GM23338 (cell line): ENCODE results near the gene CD79A. TPM values are rescaled to one million over a fixed set of nuclear protein-coding genes. Genes with fewer than 3 reads are reported as not detected.

Experiments
- ATAC-seq: fragments of 200-7000 bp; cut with Tn5 transposase; 3 replicates; pipeline ENCODE4 v1.9.1; 2020
- DNase-seq: peaks from one replicate; pipeline ENCODE4 v3.0.0-alpha.2; 2015; ENCODE audit warnings: low spot score
- H2AFZ ChIP-seq: fragments of 200-600 bp; sonication (generic); 2 replicates; pipeline ENCODE4 v1.8.0; 2016; ENCODE audit warnings: antibody characterized with exemption, mild to moderate bottlenecking, moderate library complexity
- H3F3A ChIP-seq: fragments of 200-600 bp; sonication (generic); replicated peaks from 2 replicates; pipeline ENCODE4 v1.8.0; 2017; ENCODE audit warnings: antibody characterized with exemption, mixed run types, low read depth
- H3K27ac ChIP-seq: fragments of 200-600 bp; sonication (generic); 2 replicates; pipeline ENCODE4 v1.6.1; 2016; ENCODE audit warnings: low read depth
- H3K27me3 ChIP-seq: fragments of 200-600 bp; sonication (generic); 2 replicates; pipeline ENCODE4 v1.8.0; 2016; ENCODE audit warnings: mild to moderate bottlenecking, mixed run types, moderate library complexity; ENCODE audit not compliant: insufficient read depth
- H3K36me3 ChIP-seq: fragments of 200-600 bp; sonication (generic); 2 replicates; pipeline ENCODE4 v1.8.0; 2016; ENCODE audit warnings: mild to moderate bottlenecking; ENCODE audit not compliant: insufficient read depth
- H3K4me1 ChIP-seq: fragments of 200-600 bp; sonication (generic); 2 replicates; pipeline ENCODE4 v1.8.0; 2016; ENCODE audit warnings: mild to moderate bottlenecking, moderate library complexity; ENCODE audit not compliant: insufficient read depth
- H3K4me2 ChIP-seq: fragments of 200-600 bp; sonication (generic); 2 replicates; pipeline ENCODE4 v1.7.1; 2017; ENCODE audit warnings: mixed run types
- H3K4me3 ChIP-seq: fragments of 200-600 bp; sonication (generic); 2 replicates; pipeline ENCODE4 v1.6.1; 2016; ENCODE audit warnings: mixed run types
- H3K79me2 ChIP-seq: fragments of 200-600 bp; sonication (generic); replicated peaks from 2 replicates; pipeline ENCODE4 v1.8.0; 2017; ENCODE audit warnings: mild to moderate bottlenecking; ENCODE audit not compliant: insufficient read depth
- H3K9me2 ChIP-seq: fragments of 200-600 bp; sonication (generic); 2 replicates; pipeline ENCODE4 v1.8.0; 2017; ENCODE audit not compliant: insufficient read depth
- H4K20me1 ChIP-seq: fragments of 200-600 bp; sonication (generic); replicated peaks from 2 replicates; pipeline ENCODE4 v1.8.0; 2017; ENCODE audit warnings: mild to moderate bottlenecking; ENCODE audit not compliant: insufficient read depth
- H3K27ac Mint-ChIP-seq: 2 replicates; pipeline ENCODE4 v1.8.0; 2020; ENCODE audit warnings: inconsistent platforms, mild to moderate bottlenecking, moderate library complexity, mixed read lengths
- H3K27me3 Mint-ChIP-seq: 3 replicates; pipeline ENCODE4 v1.8.0; 2022; ENCODE audit warnings: low read depth, mild to moderate bottlenecking, moderate library complexity, mixed read lengths, inconsistent platforms; ENCODE audit not compliant: insufficient read depth, poor library complexity
- H3K36me3 Mint-ChIP-seq: 3 replicates; pipeline ENCODE4 v1.8.0; 2021; ENCODE audit warnings: low read depth, mild to moderate bottlenecking, inconsistent platforms, moderate library complexity, mixed read lengths
- H3K4me1 Mint-ChIP-seq: 3 replicates; pipeline ENCODE4 v1.8.0; 2020; ENCODE audit warnings: mild to moderate bottlenecking, inconsistent platforms, mixed read lengths
- H3K4me3 Mint-ChIP-seq: 3 replicates; pipeline ENCODE4 v1.8.0; 2021; ENCODE audit warnings: moderate library complexity, mild to moderate bottlenecking, inconsistent platforms, mixed read lengths
- H3K9me3 Mint-ChIP-seq: 3 replicates; pipeline ENCODE4 v1.8.0; 2020; ENCODE audit warnings: moderate library complexity, mild to moderate bottlenecking, inconsistent platforms, mixed read lengths
- CREB1 ChIP-seq: fragments of 250-450 bp; sonication (Bioruptor Pico); IDR thresholded peaks from 2 replicates; pipeline ENCODE4 v1.5.0; 2020; ENCODE audit warnings: low read depth, mild to moderate bottlenecking, moderate library complexity
- CTCF ChIP-seq, 2 experiments: fragments of 200-600 bp in 1 of 2; sonication (generic) in 1 of 2; conservative IDR thresholded peaks; 2 replicates each; pipeline versions ENCODE4 v1.5.1 to v1.6.1; 2016 to 2017; ENCODE audit warnings: antibody characterized with exemption in 2 of 2, low read depth in 2 of 2, mild to moderate bottlenecking in 2 of 2, moderate library complexity in 1 of 2
- ETS1 ChIP-seq: IDR thresholded peaks from 2 replicates; pipeline ENCODE4 v1.6.1; 2016; ENCODE audit warnings: antibody characterized with exemption
- NANOG ChIP-seq: IDR thresholded peaks from 2 replicates; pipeline ENCODE4 v1.6.1; 2016; ENCODE audit warnings: antibody characterized with exemption, borderline replicate concordance
- REST ChIP-seq: IDR thresholded peaks from one replicate; pipeline ENCODE4 v1.6.1; 2018; ENCODE audit warnings: antibody characterized with exemption; ENCODE audit not compliant: unreplicated experiment
- STAT1 ChIP-seq: IDR thresholded peaks from one replicate; pipeline ENCODE4 v1.6.1; 2016; ENCODE audit warnings: antibody characterized with exemption; ENCODE audit not compliant: unreplicated experiment
- polyA plus RNA-seq: library from polyadenylated mRNA; unstranded; fragments of >200 nt; fragmentation: Nextera tagmentation; extraction: Ambion mirVana; gene quantifications from 2 replicates; pipeline ENCODE4 v1.2.1, GENCODE V29; 2016
- total RNA-seq: library from RNA; depleted of rRNA; stranded (reverse); fragments of >200 nt; shearing (Covaris generic); gene quantifications from 2 replicates; pipeline ENCODE4 v1.2.3, GENCODE V29; 2014

Gene CD79A
- total and polyA plus RNA-seq, 2 experiments from 2014 or later, result 0.27 TPM; not detected in 1

GRCh38 chr19:41894350-41894749, 17.3 kb downstream of the CD79A start (continued):
- TF ChIP-seq CTCF (conservative IDR thresholded peaks at IDR 0.05; ENCODE audit: low read depth in 2 of 2) (no peak), NANOG (no peak), CREB1 (no peak), REST (no peak), STAT1 (no peak), ETS1 (no peak)

- H4K20me1 ChIP-seq, result no peaks in the 10 kb centered on the region; the same call in 1 of the 2 replicates
- H3K9me3 Mint-ChIP-seq, result peaks cover 3% of the 10 kb centered on the region; the same call in 1 of the 3 replicates
- ATAC-seq (peak; percentile 77), DNase-seq (peak; percentile 64)
- H3K4me3 ChIP-seq, result no peak overlapping the region
- no peaks in the 10 kb centered on the region for H3K27me3 ChIP-seq
- H3K27ac ChIP-seq, result no peak overlapping the region
- no peak overlapping the region for H2AFZ ChIP-seq
- peak overlapping the region; percentile 29; the same call in 1 of the 2 replicates for H3K27ac Mint-ChIP-seq
- H3K4me1 Mint-ChIP-seq, result peaks cover 26% of the 10 kb centered on the region
- H3K9me2 ChIP-seq, result no peaks in the 10 kb centered on the region
- no peak overlapping the region; the same call in 2 of the 3 replicates for H3K4me3 Mint-ChIP-seq
- TF ChIP-seq CTCF (conservative IDR thresholded peaks at IDR 0.05; ENCODE audit: low read depth in 2 of 2) (peak; percentile 54 to 61), REST (no peak)
- no peaks in the 10 kb centered on the region for H3K79me2 ChIP-seq
- peaks cover 28% of the 10 kb centered on the region for H3K36me3 Mint-ChIP-seq
- H3K4me1 ChIP-seq, result 0 out of 2 replicates have a peak, but pooled peaks cover 6% of the 10 kb centered on the region
- peaks cover 13% of the 10 kb centered on the region for H3K27me3 Mint-ChIP-seq
- peaks cover 5% of the 10 kb centered on the region; the same call in 1 of the 2 replicates for H3F3A ChIP-seq
- H3K36me3 ChIP-seq, result 0 out of 2 replicates have a peak, but pooled peaks cover 4% of the 10 kb centered on the region
- H3K4me2 ChIP-seq, result no peak overlapping the region
These were observed 18.9 kb downstream of the CD79A start for GRCh38 chr19:41895745-41896580.
